Choroid plexus epithelial cell (primary cell): Measurements from ENCODE around the gene IRGQ.
A peak's percentile ranks its signal among the peaks of the same experiment; 100 is the strongest.

ENCODE experiments used
- DNase-seq: peaks from one replicate; pipeline ENCODE4 v3.0.0-alpha.2; 2010; ENCODE audit warnings: low read depth
- H3K4me3 ChIP-seq: 2 replicates; pipeline ENCODE4 v1.5.1; 2011; ENCODE audit warnings: low read depth, mild to moderate bottlenecking, control low read depth, low read length, moderate library complexity
- TF ChIP-seq, protein P1 (sequence below): conservative IDR thresholded peaks from 2 replicates; pipeline ENCODE4 v1.5.1; 2011; ENCODE audit warnings: low read depth, mild to moderate bottlenecking, control low read depth, inconsistent platforms, low read length, moderate library complexity

The IRGQ gene

DNA sequence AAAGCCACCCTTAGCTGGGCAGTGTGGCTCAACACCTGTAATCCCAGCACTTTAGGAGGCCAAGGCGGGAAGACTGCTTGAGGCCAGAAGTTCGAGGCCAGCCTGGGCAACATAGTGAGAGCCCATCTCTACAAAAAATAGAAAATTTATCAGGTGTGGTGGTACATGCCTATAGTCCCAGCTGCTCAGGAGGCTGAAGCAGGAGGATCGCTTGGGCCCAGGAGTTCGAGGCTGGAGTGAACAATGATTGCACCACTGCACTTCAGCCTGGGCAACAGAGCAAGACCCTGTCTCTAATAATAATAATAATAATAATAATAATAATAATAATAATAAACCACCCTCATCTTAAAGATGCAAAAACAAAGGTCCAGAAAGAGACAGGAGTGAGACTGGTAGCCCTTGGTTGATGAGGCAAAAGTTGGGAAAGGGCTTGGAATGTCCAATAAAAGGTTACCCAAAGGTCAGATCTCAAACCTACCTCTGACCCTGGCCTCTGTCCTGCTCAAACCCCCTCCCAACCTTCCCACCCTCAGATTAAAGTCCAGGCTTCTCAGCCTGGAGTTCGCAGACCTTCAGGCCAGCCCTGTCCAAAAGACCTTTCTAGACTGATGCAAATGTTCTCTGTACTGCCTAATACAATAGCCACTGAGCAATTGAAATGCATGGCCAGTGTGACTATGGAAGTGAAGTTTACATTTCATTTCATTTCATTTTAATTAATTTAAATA is 53.8 kb downstream of the IRGQ start:
- DNase-seq = no peak
- TF ChIP-seq, protein P1, sequence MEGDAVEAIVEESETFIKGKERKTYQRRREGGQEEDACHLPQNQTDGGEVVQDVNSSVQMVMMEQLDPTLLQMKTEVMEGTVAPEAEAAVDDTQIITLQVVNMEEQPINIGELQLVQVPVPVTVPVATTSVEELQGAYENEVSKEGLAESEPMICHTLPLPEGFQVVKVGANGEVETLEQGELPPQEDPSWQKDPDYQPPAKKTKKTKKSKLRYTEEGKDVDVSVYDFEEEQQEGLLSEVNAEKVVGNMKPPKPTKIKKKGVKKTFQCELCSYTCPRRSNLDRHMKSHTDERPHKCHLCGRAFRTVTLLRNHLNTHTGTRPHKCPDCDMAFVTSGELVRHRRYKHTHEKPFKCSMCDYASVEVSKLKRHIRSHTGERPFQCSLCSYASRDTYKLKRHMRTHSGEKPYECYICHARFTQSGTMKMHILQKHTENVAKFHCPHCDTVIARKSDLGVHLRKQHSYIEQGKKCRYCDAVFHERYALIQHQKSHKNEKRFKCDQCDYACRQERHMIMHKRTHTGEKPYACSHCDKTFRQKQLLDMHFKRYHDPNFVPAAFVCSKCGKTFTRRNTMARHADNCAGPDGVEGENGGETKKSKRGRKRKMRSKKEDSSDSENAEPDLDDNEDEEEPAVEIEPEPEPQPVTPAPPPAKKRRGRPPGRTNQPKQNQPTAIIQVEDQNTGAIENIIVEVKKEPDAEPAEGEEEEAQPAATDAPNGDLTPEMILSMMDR = no peak
- H3K4me3 ChIP-seq = no peak overlapping the region

DNA sequence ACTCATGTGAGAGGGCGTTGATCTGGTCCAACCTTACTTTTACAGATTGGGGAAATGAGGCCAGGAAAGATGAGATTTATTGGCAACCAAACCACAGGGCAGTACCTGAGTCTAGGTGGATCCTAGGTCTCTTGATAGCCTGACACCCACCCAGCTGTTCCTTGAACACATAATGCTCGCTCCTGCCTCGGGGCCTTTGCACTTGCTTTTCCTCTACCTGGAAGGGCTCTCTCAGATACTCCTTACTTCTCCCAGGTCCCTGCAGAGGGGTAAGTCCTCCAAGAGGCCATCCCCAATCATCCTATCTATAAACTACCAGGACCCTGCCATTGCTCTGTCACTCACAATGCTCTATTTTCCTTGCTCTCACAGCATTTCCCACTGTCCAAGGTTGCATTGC is 55.6 kb downstream of the IRGQ start:
- TF ChIP-seq, protein P1 = no peak
- DNase-seq = no peak
- H3K4me3 ChIP-seq = no peak overlapping the region

DNA sequence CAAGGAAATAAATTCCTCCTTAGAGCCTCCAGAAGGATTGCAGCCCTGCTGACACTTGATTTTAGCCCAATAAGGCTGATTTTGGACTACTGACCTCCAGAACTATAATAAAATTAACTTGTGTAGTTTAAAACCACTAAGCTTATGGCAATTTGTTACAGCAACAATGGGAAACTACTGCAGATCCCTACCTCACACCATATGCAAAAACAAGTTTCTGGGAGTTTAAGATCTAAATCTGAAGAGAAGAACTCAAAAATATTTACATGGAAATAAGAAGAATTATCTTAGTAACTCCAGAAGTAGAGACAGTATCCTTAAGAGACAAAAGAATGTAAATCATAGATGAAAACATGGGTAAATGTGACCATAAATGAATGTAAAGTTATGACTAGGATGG is 57.0 kb downstream of the IRGQ start:
- TF ChIP-seq, protein P1 = no peak
- no peak overlapping the region for H3K4me3 ChIP-seq
- no peak for DNase-seq

DNA sequence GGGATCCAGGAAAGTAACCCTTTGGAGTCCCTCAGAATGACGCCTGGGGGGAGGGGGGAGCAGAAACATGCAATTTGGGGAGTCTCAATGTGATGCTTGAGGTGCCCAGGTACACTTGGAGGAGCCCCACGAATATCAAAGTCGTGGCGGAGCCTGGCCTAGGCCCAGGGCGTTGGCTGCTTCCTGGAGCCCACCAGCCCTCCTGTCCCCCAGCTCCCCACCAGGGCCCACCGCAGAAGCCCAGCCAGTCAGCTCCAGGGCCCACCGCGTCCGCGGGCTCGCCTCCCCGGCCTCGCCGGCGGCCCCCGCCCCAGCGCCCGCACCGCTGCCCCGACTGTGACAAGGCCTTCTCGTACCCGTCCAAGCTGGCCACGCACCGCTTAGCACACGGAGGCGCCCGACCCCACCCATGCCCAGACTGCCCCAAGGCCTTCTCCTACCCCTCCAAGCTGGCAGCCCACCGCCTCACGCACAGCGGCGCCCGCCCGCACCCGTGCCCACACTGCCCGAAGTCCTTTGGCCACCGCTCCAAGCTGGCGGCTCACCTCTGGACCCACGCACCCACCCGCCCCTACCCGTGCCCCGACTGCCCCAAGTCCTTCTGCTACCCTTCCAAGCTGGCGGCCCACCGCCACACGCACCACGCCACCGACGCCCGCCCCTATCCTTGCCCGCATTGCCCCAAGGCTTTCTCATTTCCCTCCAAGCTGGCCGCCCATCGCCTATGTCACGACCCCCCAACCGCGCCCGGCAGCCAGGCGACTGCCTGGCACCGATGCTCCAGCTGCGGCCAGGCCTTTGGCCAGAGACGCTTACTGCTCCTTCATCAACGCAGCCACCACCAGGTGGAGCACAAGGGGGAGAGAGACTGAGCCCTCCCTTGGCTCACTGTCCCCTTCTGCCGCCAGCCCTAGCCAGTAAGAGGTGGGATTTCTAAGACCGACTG is 60.8 kb downstream of the IRGQ start:
- no peak overlapping the region for H3K4me3 ChIP-seq
- DNase-seq = peak; percentile 75
- TF ChIP-seq, protein P1 = peak; percentile 85
